NCI-H2171 (cell line): Measurements from ENCODE around the gene WWOX.

ENCODE experiments used
- DNase-seq: peaks from one replicate; lab custom pipeline; 2025; lab: John Stamatoyannopoulos, UW

WWOX gene

GRCh38 chr16:78146807-78147206, 47.4 kb downstream of the WWOX start:
- DNase-seq = no peak

GRCh38 chr16:78147911-78148401, 48.5 kb downstream of the WWOX start:
- DNase-seq = no peak

GRCh38 chr16:78150233-78150632, 50.8 kb downstream of the WWOX start:
- DNase-seq = no peak

- DNase-seq = no peak
These were observed 55.4 kb downstream of the WWOX start for GRCh38 chr16:78154729-78155461.

- no peak for DNase-seq
These were observed 56.4 kb downstream of the WWOX start for GRCh38 chr16:78155791-78156345.

GRCh38 chr16:78161023-78161729, 61.7 kb downstream of the WWOX start:
- no peak for DNase-seq

- DNase-seq = no peak
These were observed 64.6 kb downstream of the WWOX start for GRCh38 chr16:78163772-78164670.

- no peak for DNase-seq
These were observed 71.1 kb downstream of the WWOX start for GRCh38 chr16:78170494-78170933.

- DNase-seq = no peak
These were observed 75.8 kb downstream of the WWOX start for GRCh38 chr16:78175287-78175686.

GRCh38 chr16:78176435-78176834, 77.0 kb downstream of the WWOX start:
- no peak for DNase-seq

GRCh38 chr16:78177218-78177617, 77.8 kb downstream of the WWOX start:
- no peak for DNase-seq

GRCh38 chr16:78177987-78178386, 78.5 kb downstream of the WWOX start:
- no peak for DNase-seq

GRCh38 chr16:78179666-78180065, 80.2 kb downstream of the WWOX start:
- no peak for DNase-seq

GRCh38 chr16:78180349-78180748, 80.9 kb downstream of the WWOX start:
- no peak for DNase-seq

- DNase-seq = no peak
These were observed 84.2 kb downstream of the WWOX start for GRCh38 chr16:78183437-78184237.

GRCh38 chr16:78184238-78185183, 85.1 kb downstream of the WWOX start:
- DNase-seq = peak; percentile 5

- no peak for DNase-seq
These were observed 89.7 kb downstream of the WWOX start for GRCh38 chr16:78189121-78189520.

- no peak for DNase-seq
These were observed 93.5 kb downstream of the WWOX start for GRCh38 chr16:78192734-78193488.

- DNase-seq = no peak
These were observed 95.5 kb downstream of the WWOX start for GRCh38 chr16:78194948-78195347.
